T follicular helper cell (primary cell): ENCODE measurements around the gene JARID2.

Experiments used
- DNase-seq: peaks from one replicate; pipeline ENCODE4 v3.0.0-alpha.2; 2020; ENCODE audit warnings: low read depth

The JARID2 gene

DNA sequence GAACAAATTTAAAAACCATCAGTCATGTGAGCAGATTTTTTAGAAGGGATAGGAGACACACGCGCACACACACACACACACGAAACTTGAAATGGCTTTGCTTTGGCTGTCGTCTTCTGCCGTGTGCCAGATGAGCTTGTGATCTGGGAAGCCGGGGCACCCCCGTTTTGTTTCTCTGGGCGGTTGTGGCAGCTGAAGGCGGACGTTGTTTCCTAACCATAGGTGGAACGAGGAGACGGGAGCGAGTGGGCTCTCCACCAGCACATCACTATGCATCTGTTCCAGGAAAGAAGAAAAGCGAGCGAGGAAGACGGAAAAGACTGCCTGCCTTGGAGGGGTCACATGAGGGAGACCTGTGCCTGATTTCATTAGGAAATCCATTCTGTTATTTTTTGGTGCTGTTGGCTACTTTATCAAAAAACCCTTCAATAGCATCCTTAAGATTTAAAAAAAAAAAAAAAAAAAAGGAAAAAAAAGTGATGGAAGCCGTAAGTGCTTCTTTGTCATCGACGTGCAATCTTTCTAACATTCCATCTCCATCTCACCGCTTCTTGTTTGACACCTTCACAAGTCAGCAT lies 274.8 kb downstream of the JARID2 start:
- DNase-seq: no peak

DNA sequence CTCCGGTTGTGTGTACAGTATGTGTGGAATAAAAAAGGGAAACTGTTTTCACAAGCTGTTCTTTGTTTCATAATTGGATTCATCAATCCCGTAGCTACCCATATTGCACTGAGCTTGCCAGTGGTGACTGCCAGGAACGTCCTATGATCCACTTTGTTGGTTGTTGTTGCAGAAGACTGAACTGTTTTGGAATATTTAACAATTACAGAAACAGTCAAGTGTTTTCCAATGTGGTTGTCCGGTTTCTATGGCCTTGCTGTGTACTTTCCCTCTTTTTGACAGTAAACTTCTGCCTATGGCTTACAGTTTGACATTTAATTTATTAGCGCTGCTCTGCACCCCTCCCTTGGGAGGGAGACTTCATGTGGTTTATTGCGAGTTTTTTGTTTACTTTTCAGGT lies 275.7 kb downstream of the JARID2 start:
- no peak for DNase-seq

DNA sequence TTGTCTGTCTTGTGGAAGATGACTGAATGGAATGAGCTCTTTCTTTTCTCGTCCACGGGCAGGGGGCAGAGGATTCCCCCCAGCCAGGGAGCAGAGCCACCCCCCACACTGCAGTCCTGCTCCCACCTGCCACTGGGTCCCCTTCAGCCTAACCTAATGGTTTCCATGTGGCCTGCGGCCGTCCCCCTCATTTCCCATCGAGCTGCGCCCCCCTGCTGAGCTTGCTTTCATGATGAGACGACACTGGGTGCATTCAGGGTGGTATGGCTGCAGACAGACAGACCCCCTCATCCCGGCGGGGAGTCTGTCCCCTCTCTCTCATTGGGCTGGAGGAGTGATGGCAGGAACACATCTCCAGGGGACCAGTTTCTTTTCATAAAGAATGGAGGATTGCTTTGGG lies 276.2 kb downstream of the JARID2 start:
- no peak for DNase-seq

DNA sequence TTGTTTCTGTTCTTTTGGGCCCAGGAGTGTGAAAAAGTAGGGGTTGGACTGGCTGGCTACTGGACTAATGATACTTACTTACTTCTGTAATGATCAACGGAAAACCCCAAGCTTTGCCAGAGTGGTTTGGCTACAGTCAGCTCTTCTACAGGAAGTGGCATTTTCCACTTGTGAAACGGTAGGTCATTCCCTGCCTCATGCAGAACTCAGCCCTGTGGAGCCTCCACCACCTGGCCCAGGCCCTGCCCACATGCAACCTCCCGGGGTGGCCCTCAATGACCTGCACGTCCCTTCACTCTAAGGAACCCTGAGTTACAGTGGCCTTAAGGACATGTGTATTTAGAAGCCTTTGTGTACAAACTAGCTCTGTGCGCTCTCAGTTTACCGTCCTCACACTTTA lies 276.6 kb downstream of the JARID2 start:
- no peak for DNase-seq

DNA sequence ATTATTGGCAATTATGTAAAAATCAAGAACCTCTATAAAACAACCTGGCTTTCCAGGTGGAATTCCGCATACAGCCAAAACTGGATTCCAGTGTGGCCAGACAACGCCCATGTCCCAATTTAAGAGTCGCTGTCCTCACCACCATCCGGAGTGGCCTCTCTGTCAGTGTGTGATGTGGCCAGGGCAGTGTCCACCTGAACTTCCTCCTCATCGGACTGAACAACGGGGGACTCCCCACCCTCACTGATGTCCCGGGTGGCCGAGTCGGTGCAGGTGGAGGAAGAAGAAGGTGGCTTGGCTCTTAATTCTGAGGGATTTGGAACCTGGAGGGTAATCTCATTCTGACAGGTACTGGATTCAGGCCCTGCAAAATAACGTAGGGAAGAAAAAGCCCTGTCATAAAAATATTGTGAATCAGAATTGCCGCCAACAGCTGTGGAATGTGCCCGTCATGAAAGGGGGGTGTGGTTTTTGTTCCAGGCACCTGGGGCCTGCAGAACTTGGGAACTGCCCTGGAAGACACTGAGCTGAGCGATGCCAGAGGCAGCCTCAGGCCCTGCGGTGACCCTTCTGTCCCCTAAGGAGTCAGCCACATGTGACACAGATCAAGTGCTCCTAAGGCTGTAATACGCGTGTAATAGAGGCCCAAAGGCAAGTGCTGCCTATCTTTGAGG lies 277.1 kb downstream of the JARID2 start:
- DNase-seq: no peak

DNA sequence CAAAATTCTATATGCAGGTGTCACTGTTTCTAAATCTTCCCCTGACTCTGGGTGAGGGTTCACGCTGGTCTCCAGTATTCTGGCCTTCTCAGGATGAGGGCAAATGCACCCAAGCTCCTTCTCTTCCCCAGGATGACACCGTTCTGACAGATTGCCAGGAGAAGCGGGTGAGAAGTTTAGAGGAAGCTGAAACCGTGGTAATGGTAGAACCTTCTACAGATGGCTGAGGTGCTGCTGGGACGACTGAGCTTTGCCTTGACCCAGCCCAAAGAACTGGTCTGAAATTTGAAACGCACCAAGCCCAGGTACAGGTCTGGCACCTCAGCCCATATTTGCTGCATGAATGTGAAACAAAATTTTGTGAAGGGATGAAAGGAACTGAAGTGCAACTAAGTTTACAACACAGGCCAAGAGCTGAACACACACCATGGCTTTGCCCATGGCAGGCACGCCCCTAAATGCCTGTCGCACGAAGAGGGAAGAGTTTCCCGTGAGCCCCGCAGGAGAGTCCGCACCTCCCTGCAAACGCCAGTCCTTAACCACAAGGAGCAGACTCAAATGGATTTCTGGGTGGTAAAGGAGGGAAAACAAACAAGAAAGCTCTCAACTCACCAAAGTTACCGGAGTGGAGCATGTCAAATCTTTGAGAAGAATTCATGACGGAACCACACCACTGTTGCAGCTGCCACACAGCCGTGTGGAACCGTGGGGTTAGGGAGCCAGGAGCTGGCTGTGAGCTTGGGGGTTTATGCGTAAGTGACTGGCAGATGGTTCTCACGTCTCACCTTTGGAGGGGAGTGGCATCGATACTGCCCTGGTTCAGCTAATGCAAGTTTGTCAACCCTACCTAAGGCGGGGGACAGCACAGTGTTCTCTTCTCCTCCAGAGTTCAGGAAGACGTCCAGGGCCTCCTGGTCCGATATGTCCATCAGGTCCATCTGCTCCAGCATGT lies 278.1 kb downstream of the JARID2 start:
- no peak for DNase-seq

DNA sequence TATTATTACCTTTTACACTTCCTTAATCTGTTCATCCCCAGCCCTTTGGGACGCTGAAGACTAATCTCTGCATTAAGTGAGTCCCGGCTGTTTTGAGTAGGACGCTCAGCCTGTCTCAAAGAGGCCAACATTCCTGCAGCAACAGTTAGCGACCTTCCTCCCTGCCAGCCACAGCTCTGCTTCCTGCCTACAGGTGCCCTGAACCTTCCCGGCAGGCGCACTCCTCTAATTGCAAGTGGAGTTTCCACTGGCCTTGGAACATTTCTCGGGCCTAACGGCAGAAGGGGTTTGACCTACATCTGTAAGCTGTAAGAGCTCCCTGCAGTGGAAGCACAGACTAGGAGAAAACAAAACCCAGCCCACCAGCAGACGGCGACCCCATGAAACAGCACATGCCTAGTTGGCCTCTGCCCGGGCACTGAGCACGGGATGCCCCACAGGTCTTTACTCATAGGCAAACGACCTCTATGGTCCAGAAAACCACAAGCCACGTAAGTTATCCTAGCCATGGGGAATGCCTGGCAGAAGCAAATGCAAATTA lies 279.1 kb downstream of the JARID2 start:
- DNase-seq: no peak

DNA sequence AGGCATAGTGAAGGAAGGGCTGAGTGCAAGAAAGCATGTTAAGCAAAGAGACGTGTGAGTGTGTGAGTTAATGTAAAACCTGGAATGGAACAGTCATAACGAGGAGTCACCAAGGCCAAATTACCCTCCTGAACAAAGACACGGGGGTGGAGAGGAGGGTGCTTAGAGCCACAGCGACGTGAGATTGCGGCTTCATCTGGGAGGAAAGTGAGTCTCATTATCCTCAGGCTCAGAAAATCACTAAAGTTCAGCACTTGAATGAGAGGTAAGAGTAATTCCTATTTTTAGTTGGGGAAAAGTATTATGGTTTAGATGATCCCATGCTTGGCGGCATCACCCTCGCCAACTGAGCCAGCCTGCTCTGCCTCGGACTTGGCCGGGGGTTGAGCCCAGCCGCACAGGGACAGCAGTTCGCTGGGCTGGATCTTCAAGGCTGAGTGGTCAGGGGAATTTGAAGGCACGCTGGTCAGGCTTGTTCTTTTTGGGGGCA lies 280.4 kb downstream of the JARID2 start:
- DNase-seq: no peak

DNA sequence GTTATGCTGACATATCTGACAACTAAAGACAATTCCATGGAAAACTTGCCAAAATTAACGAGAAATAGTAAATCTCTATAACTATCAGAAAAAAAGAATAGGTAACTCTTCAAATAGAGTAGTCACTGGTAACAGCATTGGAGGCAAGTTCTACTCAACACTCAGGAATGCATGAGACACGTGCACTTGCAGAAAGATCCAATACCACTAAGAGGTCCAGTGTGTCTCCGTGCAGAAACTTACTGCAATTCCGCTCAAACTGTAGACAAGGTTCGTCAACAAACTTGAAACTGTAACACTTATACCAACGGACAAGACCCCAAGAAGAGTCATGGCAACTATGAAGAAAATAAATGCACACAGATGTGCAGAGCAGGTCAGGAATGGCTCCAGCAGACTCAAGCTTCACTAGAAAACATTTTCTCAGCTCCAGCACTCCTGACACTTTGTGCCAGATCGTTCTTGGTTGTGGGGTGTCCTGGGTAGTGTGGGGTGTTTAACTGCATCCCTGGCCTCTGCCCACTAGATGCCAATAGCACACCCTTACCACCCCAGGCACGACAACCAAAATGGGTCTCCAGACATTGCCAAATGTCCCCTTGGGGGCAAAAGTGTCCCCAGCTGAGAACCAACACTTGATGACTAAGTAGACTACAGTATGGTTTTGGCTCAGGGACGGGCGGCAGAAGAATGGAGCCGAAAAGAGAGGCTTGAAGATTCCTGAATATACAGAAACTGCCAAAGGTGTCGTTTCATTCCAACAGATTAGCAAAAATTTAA lies 282.2 kb downstream of the JARID2 start:
- DNase-seq: no peak

DNA sequence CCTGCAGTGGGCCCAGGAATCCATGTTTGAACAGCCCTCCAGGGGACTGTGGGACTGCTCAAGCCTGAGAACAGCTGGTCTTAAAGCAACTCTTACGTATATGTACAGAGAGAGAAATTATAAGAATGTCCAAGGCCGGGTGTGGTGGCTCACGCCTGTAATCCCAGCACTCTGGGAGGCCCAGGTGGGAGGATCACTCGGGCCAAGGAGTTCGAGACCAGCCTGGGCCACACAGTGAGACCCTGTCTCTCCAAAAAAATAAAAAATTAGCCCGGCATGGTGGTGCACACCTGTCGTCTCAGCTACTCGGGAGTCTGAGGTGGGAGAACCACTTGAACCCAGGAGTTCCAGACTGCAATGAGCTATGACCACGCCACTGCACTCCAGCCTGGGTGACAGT lies 283.0 kb downstream of the JARID2 start:
- DNase-seq: no peak

DNA sequence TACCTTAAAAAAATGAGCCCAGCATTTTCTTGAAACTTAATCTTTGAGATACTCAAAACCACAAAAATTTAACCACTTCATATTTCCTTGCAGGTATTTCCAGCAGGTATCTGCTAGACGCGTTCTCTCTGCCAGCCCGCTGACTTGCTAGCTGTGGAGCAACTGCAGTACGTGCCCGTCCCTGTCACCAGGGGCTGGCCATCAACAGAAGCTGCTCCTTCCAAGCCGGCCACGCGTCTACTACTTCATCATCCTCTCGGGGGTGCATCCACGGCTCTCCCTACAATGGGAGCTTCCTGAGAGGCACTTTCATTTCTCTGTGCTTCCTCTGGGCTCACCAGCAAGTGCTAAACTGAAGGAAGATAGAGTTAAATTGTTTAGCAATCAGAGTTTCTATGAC lies 284.5 kb downstream of the JARID2 start:
- DNase-seq: no peak

DNA sequence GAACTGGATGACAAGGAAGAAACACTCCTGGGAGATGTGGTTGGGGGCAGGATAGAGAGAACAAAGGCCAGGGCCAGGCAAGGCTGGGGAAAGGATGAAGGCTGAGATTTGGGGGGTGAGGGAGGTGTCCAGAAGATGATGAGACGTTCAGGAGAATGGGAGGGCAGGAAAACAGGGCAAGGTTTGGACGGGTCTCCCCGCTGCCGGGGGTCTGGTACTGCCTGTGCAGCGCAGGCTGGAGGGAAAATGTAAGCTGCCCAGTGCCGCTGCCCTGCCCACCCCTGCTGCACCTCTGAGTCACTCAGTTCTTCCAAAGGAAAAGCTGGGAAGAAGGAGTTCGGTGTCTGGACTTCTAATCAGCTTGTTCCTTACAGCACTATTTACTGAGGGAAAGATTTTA lies 286.1 kb downstream of the JARID2 start:
- no peak for DNase-seq

DNA sequence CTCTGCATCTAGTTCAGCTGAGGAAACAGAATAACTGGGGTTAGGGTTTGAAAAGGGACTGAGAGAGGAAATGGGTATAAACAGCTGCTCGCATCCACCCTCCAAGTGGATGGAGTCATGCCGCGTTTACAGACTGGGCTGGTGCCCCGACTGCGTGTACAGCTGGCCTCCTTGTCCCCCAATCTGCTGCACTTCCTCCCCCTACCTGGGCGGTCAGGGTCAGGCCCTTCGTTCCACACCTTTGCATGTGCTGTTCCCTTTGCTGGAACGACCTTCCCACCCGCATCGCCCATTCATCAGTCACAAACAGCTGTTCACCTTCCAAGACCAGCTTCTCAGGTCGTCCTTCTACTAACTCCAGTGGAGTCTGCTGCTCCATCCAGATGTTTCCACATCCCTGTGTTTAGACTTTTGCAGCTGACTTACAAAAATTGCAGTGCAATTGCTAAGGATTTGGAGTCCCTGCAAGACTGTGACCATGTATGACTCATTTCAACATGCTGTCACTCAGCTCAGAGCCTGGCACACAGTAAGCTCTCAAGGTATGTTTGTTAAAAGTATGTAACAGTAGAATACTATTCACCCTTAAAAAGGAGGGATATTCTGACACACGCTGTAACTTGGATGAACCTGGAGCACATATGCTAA lies 287.6 kb downstream of the JARID2 start:
- no peak for DNase-seq

DNA sequence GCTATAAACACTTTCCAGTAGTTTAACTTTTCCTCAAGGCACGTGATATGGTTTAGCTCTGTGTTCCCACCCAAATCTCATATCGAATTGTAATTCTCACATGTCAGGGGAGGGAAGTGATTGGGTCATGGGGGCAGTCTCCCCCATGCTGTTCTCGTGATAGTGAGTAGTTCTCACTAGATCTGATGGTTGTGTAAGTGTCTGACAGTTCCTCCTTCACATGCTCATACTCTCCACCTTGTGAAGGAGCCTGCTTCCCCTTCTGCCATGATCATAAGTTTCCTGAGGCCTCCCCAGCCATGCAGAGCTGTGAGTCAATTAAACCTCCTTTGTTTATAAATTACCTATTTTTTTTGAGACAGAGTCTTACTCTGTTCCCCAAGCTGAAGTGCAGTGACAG lies 289.1 kb downstream of the JARID2 start:
- DNase-seq: no peak

DNA sequence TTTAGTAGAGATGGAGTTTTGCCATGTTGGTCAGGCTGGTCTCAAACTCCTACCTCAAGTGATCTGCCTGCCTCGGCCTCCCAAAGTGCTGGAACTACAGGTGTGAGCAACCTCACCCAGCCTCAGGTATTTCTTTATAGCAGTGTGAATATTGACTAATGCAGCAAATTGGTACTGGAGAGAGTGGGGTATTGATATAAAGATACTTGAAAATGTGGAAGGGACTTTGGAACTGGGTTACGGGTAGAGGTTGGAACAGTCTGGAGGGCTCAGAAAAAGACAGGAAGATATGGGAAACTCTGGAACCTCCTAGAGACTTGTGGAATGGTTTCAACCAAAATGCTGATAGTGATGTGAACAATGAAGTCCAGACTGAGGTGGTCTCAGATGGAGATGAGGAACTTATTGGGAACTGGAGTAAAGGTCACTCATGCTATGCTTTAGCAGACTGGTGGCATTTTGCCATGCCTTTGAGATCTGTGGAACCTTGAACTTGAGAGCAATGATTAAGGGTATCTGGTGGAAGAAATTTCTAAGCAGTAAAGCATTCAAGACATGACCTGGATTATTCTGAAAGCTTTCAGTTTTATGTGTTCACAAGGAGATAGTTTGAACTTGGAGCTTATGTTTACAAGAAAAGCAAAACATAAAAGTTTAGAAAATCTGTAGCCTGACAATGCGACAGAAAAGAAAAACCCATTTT lies 289.8 kb downstream of the JARID2 start:
- no peak for DNase-seq

DNA sequence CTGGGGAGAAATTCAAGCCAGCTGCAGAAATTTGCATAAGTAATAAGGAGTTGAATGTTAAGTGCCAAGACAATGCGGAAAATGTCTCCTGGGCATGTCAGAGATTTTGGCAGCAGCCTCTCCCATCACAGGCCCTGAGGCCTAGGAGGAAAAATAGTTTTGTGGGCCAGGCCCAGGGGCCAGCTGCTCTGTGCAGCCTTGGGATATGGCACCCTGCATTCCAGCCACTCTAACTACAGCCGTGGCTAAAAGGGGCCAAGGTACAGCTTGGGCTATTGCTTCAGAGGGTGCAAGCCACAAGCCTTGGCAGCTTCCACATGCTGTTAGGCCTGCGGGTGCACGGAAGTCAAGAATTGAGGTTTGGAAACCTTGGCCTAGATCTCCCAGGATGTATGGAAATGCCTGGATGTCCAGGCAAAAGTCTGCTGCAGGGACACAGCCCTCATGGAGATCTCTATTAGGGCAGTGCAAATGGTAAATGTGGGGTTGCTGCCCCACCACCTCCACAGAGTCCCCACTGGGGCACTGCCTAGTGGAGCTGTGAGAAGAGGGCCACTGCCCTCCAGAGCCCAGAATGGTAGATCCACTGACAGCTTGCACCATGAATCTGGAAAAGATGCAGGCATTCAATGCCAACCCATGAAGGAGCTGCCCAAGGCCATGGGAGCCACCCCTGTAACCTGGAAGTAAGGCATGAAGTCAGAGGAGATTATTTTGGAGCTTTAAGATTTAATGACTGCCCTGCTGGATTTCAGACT lies 290.5 kb downstream of the JARID2 start:
- DNase-seq: no peak

DNA sequence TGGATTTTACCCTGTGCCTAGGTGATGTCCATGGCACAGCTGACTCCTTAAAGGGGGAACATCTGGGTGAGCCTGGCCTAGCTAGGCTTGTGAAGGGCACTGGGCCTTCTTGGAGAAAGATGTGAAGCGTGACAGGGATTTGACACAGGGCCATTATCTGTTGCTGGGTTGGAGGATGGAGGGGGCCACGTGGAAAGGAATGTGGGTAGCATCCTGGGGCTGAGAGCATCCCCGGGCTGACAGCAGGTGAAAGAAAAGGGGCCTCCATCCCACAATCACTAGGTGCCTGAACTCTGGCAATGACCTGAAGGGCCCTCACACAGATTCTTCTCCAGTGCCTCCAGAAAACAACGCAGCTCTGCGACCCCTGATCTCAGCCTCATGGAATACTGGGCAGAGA lies 292.2 kb downstream of the JARID2 start:
- no peak for DNase-seq

DNA sequence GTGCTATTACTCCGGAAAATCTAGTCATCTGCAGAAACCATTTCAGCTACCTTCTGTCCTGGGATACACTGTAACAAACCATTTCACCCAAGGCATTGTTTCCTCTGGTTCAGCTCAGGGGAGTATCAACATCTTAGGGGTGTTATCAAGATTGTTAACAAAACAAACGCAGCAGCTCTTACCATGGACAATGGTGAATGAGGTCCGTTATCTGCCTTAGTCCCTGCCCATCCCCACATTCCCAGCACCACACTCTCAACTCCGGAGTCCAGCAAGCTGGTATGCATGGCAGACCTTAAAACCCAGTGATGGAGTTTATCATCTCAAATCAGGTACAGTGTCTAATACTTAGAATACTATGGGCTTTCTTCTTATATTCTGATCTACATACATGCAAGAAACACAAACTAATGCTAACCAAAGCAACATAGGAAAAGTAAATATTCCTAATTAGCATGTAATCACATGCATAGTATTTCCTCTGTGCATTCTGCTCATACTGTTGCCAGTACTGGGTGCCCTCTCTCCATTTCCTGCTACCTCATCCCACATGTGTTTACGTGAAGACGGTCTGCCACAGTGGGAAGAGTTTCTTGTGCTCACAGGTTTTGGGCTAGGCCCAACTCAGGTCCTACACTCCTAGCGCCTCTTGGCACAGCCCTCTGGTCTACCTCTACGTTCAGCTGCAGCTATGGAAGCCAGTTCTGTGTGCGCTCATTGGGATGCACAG lies 293.1 kb downstream of the JARID2 start:
- DNase-seq: no peak

DNA sequence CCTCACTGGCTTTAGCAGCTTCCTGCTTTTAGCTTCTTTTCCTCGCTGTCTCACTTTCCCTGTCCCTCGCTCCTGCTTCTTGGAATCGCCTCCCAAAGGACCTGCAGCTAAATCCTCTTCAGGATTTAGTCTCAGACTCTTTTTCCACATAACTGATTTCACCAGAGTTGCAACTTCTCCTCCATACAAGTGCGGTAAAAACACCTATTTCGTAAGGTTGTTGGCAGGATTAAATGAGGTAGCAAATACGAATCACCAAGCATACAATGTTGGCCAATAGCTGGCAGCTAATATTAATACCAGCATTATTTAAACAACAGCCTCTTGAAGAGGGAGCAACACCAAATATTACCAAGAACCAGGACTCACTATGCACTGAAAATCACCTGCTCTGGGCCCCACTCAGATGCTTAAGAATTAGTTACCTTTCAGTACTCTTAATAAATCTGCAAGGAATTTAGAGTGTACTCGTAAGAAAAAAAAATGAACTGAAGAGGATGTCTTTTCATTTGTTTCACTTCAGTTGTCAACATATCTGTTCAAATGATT lies 293.9 kb downstream of the JARID2 start:
- DNase-seq: no peak
